H1 (cell line): ENCODE measurements around the gene C12orf56. TPM values are rescaled to one million over a fixed set of nuclear protein-coding genes. Genes with fewer than 3 reads are reported as not detected.

Experiments
- CTCF ChIA-PET: fragments of 300-600 bp; sonication (Branson Sonifier 250); formaldehyde crosslinking; loops from one replicate; lab custom pipeline; 2021; ENCODE audit not compliant: partially characterized antibody; lab: Charles Lee
- POLR2A ChIA-PET: fragments of 300-600 bp; sonication (Branson Sonifier 250); formaldehyde crosslinking; loops from one replicate; lab custom pipeline; 2021; ENCODE audit warnings: inconsistent platforms; ENCODE audit not compliant: partially characterized antibody; lab: Charles Lee
- DNase-seq, 2 experiments: peaks; one replicate each; pipeline versions ENCODE4 v3.0.0 to v3.0.0-alpha.2; 2010 to 2022; ENCODE audit warnings: low spot score in 2 of 2, low read depth in 1 of 2, mixed read lengths in 1 of 2
- FAIRE-seq: peaks from 2 replicates; lab custom pipeline; 2011; peaks lifted over from hg19 to GRCh38; lab: Jason Lieb, UNC
- H2AFZ ChIP-seq: 2 replicates; pipeline ENCODE4 v1.8.1; 2012; ENCODE audit warnings: low read length, inconsistent platforms
- H2AK5ac ChIP-seq: 2 replicates; pipeline ENCODE4 v1.6.1; 2013; ENCODE audit warnings: low read depth, low read length
- H2BK120ac ChIP-seq: replicated peaks from 2 replicates; pipeline ENCODE3; 2013; ENCODE audit warnings: low read depth, low read length, inconsistent platforms
- H2BK12ac ChIP-seq: 2 replicates; pipeline ENCODE4 v1.6.1; 2013; ENCODE audit warnings: low read depth, low read length
- H2BK15ac ChIP-seq: 2 replicates; pipeline ENCODE4 v1.6.1; 2013; ENCODE audit warnings: low read length
- H2BK20ac ChIP-seq: 2 replicates; pipeline ENCODE4 v1.6.1; 2013; ENCODE audit warnings: low read length
- H2BK5ac ChIP-seq: 2 replicates; pipeline ENCODE4 v1.6.1; 2013; ENCODE audit warnings: low read depth, low read length
- H3K14ac ChIP-seq: 2 replicates; pipeline ENCODE4 v1.6.1; 2013; ENCODE audit warnings: inconsistent platforms; ENCODE audit not compliant: insufficient read length
- H3K18ac ChIP-seq: 2 replicates; pipeline ENCODE4 v1.6.1; 2013; ENCODE audit warnings: low read length; ENCODE audit errors: extremely low read depth
- H3K23ac ChIP-seq: 2 replicates; pipeline ENCODE4 v1.6.1; 2013; ENCODE audit warnings: inconsistent platforms; ENCODE audit not compliant: insufficient read length
- H3K23me2 ChIP-seq: 2 replicates; pipeline ENCODE4 v1.6.1; 2013; ENCODE audit warnings: low read depth, low read length
- H3K27ac ChIP-seq: 2 replicates; pipeline ENCODE4 v1.6.1; 2011; ENCODE audit warnings: low read depth, low read length, inconsistent platforms
- H3K27me3 ChIP-seq, 4 experiments: replicated peaks in 1 of 4; 1 replicate in 1 of 4; 2 replicates in 3 of 4; pipeline versions ENCODE4 v1.6.1 to v1.8.1; 2011 to 2013; ENCODE audit warnings: low read length in 3 of 4, mild to moderate bottlenecking in 3 of 4, inconsistent platforms in 2 of 4, mixed read lengths in 2 of 4, moderate library complexity in 1 of 4; ENCODE audit not compliant: control insufficient read depth in 3 of 4, insufficient read depth in 3 of 4; ENCODE audit errors: extremely low read depth in 1 of 4
- H3K36me3 ChIP-seq, 4 experiments: 2 replicates each; pipeline versions ENCODE4 v1.6.1 to v1.8.1; 2011 to 2013; ENCODE audit warnings: mild to moderate bottlenecking in 4 of 4, low read length in 3 of 4, moderate library complexity in 2 of 4, control low read depth in 1 of 4, inconsistent platforms in 1 of 4; ENCODE audit not compliant: insufficient read depth in 4 of 4, control insufficient read depth in 2 of 4
- H3K4ac ChIP-seq: replicated peaks from 2 replicates; pipeline ENCODE3; 2013; ENCODE audit warnings: low read length, low read depth, mixed read lengths, inconsistent platforms; ENCODE audit not compliant: insufficient read length
- H3K4me1 ChIP-seq, 4 experiments: replicated peaks in 1 of 4; 1 replicate in 1 of 4; 2 replicates in 3 of 4; pipeline versions ENCODE4 v1.6.1 to v1.8.1; 2011 to 2013; ENCODE audit warnings: low read length in 3 of 4, inconsistent platforms in 2 of 4, mixed read lengths in 1 of 4; ENCODE audit not compliant: insufficient read depth in 4 of 4, control insufficient read depth in 3 of 4
- H3K4me2 ChIP-seq, 2 experiments: 2 replicates each; pipeline versions ENCODE4 v1.6.1 to v1.8.1; 2011 to 2013; ENCODE audit warnings: low read depth in 2 of 2, low read length in 2 of 2, control low read depth in 1 of 2, inconsistent platforms in 1 of 2, mild to moderate bottlenecking in 1 of 2; ENCODE audit not compliant: insufficient read depth in 1 of 2
- H3K4me3 ChIP-seq, 4 experiments: fragments of 200-600, 300-600 bp in 1 of 4; sonication (generic), shearing (Covaris generic), sonication (Bioruptor Twin) in 1 of 4; 2 replicates each; pipeline versions ENCODE4 v1.5.1 to v1.8.1; 2011 to 2016; ENCODE audit warnings: low read length in 4 of 4, low read depth in 3 of 4, control low read depth in 2 of 4, inconsistent platforms in 2 of 4, mild to moderate bottlenecking in 2 of 4, mixed read lengths in 1 of 4, moderate library complexity in 1 of 4; ENCODE audit not compliant: insufficient read depth in 2 of 4; ENCODE audit errors: extremely low read depth in 1 of 4
- H3K56ac ChIP-seq: replicated peaks from 2 replicates; pipeline ENCODE3; 2013; ENCODE audit warnings: low read depth, mild to moderate bottlenecking, mixed read lengths, low read length, inconsistent platforms; ENCODE audit not compliant: insufficient read length
- H3K79me1 ChIP-seq: 2 replicates; pipeline ENCODE4 v1.6.1; 2013; ENCODE audit warnings: low read depth, low read length, control low read depth
- H3K79me2 ChIP-seq, 2 experiments: 2 replicates each; pipeline versions ENCODE4 v1.6.1 to v1.8.1; 2012 to 2013; ENCODE audit warnings: low read length in 2 of 2, mild to moderate bottlenecking in 2 of 2, inconsistent platforms in 1 of 2; ENCODE audit not compliant: insufficient read depth in 2 of 2, control insufficient read depth in 1 of 2
- H3K9ac ChIP-seq, 4 experiments: replicated peaks in 1 of 4; 1 replicate in 1 of 4; 2 replicates in 3 of 4; pipeline versions ENCODE4 v1.6.1 to v1.8.1; 2011 to 2013; ENCODE audit warnings: low read depth in 3 of 4, low read length in 3 of 4, control low read depth in 2 of 4, mild to moderate bottlenecking in 2 of 4, moderate library complexity in 2 of 4, inconsistent platforms in 1 of 4; ENCODE audit errors: extremely low read depth in 1 of 4
- H3K9me3 ChIP-seq, 2 experiments: 2 replicates each; pipeline versions ENCODE4 v1.6.1 to v1.8.1; 2012 to 2013; ENCODE audit warnings: mild to moderate bottlenecking in 2 of 2, moderate library complexity in 2 of 2, control low read depth in 1 of 2, inconsistent platforms in 1 of 2, low read depth in 1 of 2, low read length in 1 of 2, mixed read lengths in 1 of 2; ENCODE audit not compliant: insufficient read depth in 2 of 2
- H4K20me1 ChIP-seq, 2 experiments: replicated peaks in 1 of 2; 2 replicates each; pipeline versions ENCODE3 to v1.8.1; 2011 to 2013; ENCODE audit warnings: inconsistent platforms in 2 of 2, low read length in 2 of 2, mild to moderate bottlenecking in 1 of 2; ENCODE audit not compliant: insufficient read depth in 2 of 2, control insufficient read depth in 1 of 2
- H4K5ac ChIP-seq: 2 replicates; pipeline ENCODE4 v1.6.1; 2013; ENCODE audit warnings: low read length, low read depth, mixed read lengths, inconsistent platforms; ENCODE audit not compliant: insufficient read length
- H4K8ac ChIP-seq: 2 replicates; pipeline ENCODE4 v1.8.0; 2013; ENCODE audit warnings: mild to moderate bottlenecking, moderate library complexity, low read length, inconsistent platforms; ENCODE audit not compliant: insufficient read depth; ENCODE audit errors: extremely low read depth
- H4K91ac ChIP-seq: replicated peaks from 2 replicates; pipeline ENCODE3; 2013; ENCODE audit warnings: low read length, mixed read lengths, inconsistent platforms; ENCODE audit not compliant: insufficient read length
- WGBS, 2 experiments: shearing (Covaris generic) in 1 of 2; methylation state at CpG; one replicate each; pipeline versions ENCODE4 v1.1.6 to v1.1.7; 2013 to 2015; ENCODE audit warnings: low lambda C conversion rate in 2 of 2, mixed read lengths in 2 of 2, inconsistent platforms in 1 of 2, low coverage in 1 of 2, missing lambda C conversion rate in 1 of 2; ENCODE audit not compliant: insufficient replicate concordance in 2 of 2, insufficient coverage in 1 of 2, insufficient read length in 1 of 2; ENCODE audit errors: extremely low coverage in 1 of 2, missing lambda C conversion rate in 1 of 2; 5-methylcytosine and 5-hydroxymethylcytosine counted together
- polyA plus RNA-seq, 7 experiments: library from polyadenylated mRNA; depleted of rRNA in 3 of 7; stranded (reverse) in 5 of 7; unstranded in 2 of 7; fragments of >200 nt in 5 of 7; fragments of 200-250 nt in 2 of 7; gene quantifications; 1 replicate in 5 of 7; 2 replicates in 1 of 7; 4 replicates in 1 of 7; pipeline versions ENCODE4 v1.2.1 to v1.2.3, GENCODE V29; 2011 to 2013; ENCODE audit warnings: missing spikeins in 2 of 7, mixed read lengths in 2 of 7
- total RNA-seq: library from RNA; stranded (reverse); fragmentation: NEBNext Ultra II Directional; extraction: Animal tissue kit (Norgen Biotek cat#: 25700); gene quantifications from 2 replicates; pipeline ENCODE4 v1.2.1, GENCODE V29; 2021

C12orf56 gene
- total and polyA plus RNA-seq, 2 of the 8 experiments (the other 6 are each of a cell fraction or from before 2014, with no cell fraction given), result 1.1 to 2.9 TPM

DNA sequence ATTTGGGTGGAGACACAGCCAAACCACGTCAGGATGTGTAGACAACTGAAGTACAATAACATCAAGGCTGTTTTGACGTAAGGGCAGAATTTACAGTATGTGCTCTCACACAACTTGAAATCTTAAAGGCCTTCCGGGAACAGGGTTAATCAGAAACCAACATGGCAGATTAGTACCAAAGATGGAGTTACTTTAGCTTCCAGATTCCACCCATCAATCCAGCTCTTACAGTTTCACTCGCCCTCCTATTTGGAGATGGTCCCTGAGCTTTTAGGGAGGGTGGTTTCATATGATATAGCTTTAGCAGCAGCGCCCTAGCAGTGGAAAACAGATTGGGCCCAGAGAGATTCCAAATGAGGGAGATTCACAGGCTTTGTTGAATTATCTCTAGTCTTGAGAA lies 11.6 kb upstream of the C12orf56 start:
- H3K79me2 ChIP-seq, result peaks cover 9 to 24% of the 10 kb centered on the region in 2 experiments
- no peak overlapping the region for H3K18ac ChIP-seq
- no peak overlapping the region for H3K4me2 ChIP-seq
- no peaks in the 10 kb centered on the region for H3K36me3 ChIP-seq
- H3K27me3 ChIP-seq, result no peaks in the 10 kb centered on the region
- H3K14ac ChIP-seq, result no peak overlapping the region
- H3K9me3 ChIP-seq, result no peaks in the 10 kb centered on the region
- H3K56ac ChIP-seq, result no peak overlapping the region
- DNase-seq, result no peak
- H3K23ac ChIP-seq, result no peak overlapping the region
- no peak overlapping the region for H4K5ac ChIP-seq
- H3K23me2 ChIP-seq, result peaks cover 9% of the 10 kb centered on the region; the same call in 1 of the 2 replicates
- no peak overlapping the region for H2BK20ac ChIP-seq
- no peak overlapping the region for H3K27ac ChIP-seq
- CTCF ChIA-PET, result interaction anchor here (1.2 kb wide), 1 partner anchor 11 kb away, joined by 3 read pairs; no protein-coding TSS in a partner anchor
- no peak overlapping the region for H2BK5ac ChIP-seq
- no peak overlapping the region for H4K8ac ChIP-seq
- H2BK12ac ChIP-seq, result no peak overlapping the region
- POLR2A ChIA-PET, result interaction anchor here (1.3 kb wide), 1 partner anchor 119 kb away, joined by 3 read pairs; no protein-coding TSS in a partner anchor
- H2AFZ ChIP-seq, result no peak overlapping the region
- no peak overlapping the region for H2BK15ac ChIP-seq
- no peak for FAIRE-seq
- H3K4ac ChIP-seq, result no peak overlapping the region
- H3K4me1 ChIP-seq, result peaks cover 0 to 5% (median under 1%) of the 10 kb centered on the region in 4 experiments; a peak in 3 of 7 replicates
- 95% methylated on average over 5 of the region's 5 CpGs; no CpG with 5 or more reads in 1 of the 2 experiments for WGBS, 2 experiments
- no peak overlapping the region for H3K4me3 ChIP-seq
- H2BK120ac ChIP-seq, result no peak overlapping the region
- no peaks in the 10 kb centered on the region for H3K79me1 ChIP-seq
- no peak overlapping the region for H3K9ac ChIP-seq
- no peak overlapping the region for H2AK5ac ChIP-seq
- no peak overlapping the region for H4K91ac ChIP-seq
- H4K20me1 ChIP-seq, result peaks cover 3 to 4% of the 10 kb centered on the region in 2 experiments
